Renal pelvis (tissue), 4 donors: ENCODE data around the gene TOMM5. TPM values are rescaled to one million over a fixed set of nuclear protein-coding genes. Genes with fewer than 3 reads are reported as not detected.
"Not testable (repeated sequence)": the region's sequence is repeated elsewhere in the genome, so short reads cannot be mapped to it uniquely, and the experiment has no call there.

Source experiments
- DNase-seq: peaks from one replicate; pipeline ENCODE4 v3.0.0-alpha.2; 2013
- polyA plus RNA-seq, 3 donors: library from polyadenylated mRNA; unstranded; fragments of 120-200 nt; gene quantifications; one replicate each; pipeline ENCODE4 v1.2.1, GENCODE V29; 2013; ENCODE audit not compliant: insufficient read length in 3 of 3

TOMM5 gene
- polyA plus RNA-seq, 3 donors: 110 to 128 (median 112) TPM

DNA sequence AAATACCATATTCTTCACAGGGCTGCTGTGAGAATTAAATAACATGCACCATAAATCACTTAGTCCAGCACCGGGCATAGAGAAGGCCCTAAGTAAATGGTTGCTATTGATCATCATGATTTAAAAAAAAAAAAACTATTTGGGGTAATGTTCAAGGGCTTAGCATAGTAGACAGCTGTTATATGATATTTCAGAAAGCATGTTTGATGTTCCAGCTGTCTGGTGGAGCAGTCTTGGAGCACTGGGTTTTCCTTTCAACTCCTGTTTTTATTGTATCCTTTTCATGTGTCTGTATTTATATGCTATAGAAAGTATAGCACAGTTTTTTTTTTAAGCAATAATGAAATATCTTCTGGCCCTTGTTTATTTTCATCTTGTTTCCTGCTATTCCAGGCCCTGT is 28.0 kb upstream of the TOMM5 start:
- no peak for DNase-seq

DNA sequence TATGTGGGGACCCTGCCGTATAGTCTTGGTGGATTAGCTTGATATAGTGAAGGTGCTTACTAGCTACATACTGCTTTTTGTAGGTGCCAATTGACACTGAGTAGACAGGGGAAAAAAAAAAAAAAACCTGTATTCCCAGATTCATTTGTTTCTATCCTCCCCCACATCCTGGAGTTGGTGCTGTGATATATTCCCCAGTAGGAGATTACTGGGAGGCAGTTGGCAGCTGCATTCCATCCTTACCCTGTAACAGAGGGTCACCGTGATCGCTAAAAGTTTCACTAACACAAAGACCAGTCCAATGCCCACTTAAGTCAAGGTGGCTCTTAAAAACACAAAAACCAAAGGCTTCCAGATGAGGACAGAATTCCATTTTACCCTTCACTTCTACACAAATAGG is 27.4 kb upstream of the TOMM5 start:
- peak; percentile 14 for DNase-seq

DNA sequence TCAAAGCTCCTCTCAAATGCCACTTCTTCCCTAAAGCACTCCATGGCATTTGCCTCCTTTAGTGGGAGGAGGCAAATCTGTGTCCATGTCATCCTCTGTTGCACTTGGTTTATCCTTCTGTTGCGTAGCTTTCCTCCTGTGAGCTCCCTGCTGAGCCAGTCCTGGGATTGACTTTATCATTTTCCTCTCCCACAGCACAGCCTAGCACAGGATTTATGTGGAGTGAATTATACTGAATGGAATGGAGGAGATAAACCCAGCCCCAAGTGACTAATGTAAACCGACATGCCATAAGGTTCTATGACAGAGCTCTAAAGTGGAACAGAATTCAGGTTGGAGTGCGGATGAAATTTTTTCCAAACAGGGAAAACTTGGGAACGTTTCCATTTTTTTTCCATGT is 26.4 kb upstream of the TOMM5 start:
- DNase-seq: no peak

DNA sequence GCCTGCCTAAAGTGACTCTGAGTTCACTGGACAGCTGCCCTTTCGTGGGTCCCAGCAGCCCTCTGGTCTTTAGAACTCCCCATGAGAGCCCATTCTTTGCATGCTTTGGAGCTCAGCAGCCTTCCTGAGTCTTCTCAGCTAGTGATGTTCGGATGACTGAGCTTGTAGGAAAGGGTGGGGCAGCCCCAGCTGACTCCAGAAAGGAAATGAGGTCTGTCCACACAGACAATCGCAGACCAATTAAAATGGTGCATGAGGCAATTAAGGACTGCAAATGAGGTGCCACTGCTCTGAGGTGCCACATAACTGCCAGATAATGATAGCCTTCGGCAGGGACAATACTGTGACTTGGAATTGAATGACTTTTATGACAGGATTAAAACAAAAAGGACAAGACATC is 25.4 kb upstream of the TOMM5 start:
- no peak for DNase-seq

DNA sequence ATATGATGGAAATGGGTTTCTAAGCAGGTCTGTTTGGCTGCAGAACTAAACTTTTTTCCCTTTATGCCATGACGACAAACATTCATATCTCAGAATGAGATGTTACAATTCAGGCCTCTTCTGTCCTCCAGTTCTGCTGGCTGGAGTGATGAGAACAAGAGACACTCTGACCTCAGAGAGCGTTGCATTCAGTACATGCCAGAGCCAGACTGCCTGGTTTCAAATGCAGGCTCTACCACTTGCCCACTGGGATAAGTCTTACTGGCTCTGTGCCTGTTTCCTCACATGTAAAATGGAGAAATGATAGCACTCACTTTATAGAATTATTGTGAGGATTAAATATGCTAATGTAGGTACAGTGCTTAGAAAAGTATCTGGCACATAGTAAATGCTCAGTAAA is 24.8 kb upstream of the TOMM5 start:
- DNase-seq: no peak

DNA sequence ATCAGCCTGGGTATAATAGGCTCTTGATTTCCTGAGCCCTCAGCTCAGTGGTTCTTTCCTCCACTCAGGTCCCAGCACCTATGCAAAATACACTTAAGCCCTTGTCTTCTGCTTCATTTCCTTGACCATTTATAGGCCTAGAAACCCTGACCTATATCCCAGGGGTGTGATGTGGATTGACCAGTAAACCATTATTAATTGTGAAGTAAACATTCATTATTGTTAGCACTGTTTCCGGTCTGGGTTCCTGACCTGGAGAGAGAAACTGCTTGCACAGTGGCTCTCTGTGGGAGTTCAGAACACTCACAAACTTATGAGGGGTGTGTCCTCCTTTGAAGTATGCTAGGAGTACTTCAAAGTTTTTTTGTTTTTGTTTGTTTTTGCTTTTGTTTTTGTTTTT is 19.6 kb upstream of the TOMM5 start:
- no peak for DNase-seq

DNA sequence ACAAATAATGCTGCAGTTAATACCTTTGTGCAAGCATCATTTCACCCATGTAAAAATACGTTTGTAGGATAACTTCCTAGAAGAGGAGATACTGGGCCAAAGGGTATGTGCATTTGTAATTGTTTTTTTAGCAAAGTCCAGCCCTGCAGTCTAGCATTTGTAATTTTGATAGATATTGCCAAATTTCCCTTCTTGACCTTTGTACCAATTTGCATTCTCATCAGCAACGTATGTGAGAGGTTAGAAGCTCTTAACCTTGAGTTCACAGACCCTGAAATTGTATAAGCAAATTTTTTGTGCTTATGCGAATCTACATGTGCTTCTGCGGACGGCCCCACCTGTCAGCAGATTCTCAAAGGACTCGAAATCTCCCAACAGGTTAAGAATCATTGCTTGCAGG is 18.6 kb upstream of the TOMM5 start:
- no peak for DNase-seq

DNA sequence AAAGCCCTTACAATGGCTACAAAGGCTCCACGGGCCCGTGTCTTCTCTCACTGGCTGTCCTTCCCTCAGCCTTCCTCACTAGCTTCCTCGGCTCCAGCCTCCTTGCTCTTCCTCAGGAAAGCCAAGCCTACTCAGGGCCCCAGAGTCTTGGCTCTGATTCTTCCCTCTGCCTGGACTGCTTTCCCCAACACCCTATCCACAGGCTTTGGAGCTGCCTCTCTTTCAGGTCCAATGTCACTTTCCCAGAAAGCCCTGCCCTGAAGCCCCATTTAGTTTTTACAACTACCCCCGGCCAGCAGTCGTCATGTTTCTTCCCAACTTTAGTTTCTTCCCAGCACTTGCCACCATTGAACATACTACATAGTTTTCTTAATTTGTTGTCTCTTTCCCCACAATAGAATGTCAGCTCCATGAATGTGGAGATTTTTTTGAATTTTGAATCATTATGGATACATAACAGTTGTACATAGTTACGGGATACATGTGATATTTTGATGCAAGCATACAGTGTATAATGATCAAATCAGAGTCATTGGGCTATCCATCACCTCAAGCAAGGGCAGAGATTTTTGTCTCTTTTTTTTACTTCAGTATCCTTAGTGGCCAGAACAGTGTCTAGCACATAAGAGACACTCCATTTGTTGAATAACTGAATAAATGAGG is 17.5 kb upstream of the TOMM5 start:
- no peak for DNase-seq

DNA sequence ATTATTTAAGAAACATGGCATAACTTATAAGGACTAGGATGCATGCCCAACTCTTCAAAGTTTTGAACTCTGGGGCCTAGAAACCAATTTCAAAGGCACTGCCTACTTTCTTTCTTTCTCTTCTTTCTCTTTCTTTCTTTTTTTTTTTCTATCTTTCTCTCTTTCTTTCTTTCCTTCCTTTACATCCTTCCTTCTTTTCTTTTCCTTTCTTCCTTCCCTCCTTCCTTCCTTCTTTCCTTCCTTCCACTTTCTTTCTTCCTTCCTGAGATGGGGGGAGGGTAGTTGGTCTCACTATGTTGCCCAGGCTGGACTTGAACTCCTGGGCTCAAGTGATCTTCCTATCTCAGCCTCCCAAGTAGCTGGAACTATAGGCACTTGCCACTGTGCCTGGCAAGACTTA is 15.9 kb upstream of the TOMM5 start:
- DNase-seq: no peak

DNA sequence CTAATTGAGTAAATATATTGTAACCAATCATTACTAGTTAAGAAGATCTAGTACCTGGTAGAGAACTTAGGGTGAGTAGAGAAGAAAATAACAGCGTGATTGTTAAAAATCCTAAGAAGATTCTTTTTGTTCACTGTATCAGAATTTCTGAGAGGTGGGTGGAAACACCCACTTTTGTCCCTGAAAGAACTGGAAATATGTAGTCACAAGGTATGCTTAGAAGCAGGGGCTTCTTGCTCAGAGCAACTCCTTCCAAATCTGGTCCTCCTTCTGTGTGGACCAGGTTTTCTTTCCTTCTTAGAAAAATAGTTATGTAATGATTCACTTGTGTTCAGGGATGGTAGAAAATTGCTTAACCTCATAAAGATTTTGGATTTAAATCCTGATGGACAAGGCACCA is 11.9 kb upstream of the TOMM5 start:
- DNase-seq: no peak

DNA sequence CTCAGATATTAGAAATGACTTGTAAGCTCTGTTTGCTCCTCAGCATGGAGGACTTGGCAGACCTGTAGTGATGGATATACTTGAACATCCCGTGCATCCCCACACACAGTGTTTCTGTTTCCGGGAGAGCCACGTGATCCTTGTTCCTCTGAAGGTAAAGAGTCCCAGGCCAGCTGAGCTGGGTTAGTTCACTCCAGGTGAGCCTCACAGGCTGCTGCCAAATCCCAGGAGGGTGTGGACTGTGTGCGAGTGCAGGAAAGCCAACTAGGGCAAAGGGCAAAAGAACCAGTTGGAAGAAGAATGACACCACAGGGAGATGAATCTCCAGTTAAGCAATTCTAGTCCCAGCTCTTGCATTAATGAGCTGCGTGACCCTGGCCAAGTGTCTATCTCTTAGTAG is 10.4 kb upstream of the TOMM5 start:
- DNase-seq: no peak

DNA sequence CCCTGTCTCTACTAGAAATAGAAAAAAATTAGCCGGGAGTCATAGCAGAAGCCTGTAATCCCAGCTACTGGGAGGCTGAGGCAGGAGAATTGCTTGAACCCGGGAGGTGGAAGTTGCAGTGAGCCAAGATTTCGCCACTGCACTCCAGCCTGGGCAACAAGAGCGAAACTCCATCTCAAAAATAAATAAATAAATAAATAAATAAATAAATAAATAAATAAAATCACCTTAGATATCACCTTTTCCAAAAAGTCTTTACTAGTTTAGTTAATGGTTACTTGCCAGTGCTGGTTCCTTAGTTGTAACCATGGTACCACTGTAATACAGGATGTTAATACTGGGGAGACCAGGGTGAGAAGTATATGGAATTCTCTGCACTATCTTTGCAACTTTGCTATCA is 9.7 kb upstream of the TOMM5 start:
- not testable (repeated sequence) for DNase-seq

DNA sequence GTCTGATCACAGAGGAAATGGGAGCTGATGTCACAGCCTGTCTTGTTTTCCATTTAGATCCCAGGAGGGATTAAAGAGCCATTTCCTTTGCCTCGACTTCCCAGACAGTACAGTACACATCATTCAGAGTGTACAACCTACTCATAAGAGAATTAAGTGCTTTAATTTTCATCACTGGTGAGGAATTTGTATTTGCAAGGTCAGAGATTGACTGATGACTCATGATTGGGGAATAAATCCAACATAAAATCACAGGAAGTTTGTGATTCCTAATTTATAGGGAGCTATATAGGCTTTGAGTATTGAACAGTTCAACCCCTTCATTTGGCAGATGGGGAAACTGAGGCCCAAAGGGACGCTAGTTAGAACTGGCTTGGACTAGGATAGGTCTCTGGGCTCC is 4.1 kb upstream of the TOMM5 start:
- DNase-seq: no peak

DNA sequence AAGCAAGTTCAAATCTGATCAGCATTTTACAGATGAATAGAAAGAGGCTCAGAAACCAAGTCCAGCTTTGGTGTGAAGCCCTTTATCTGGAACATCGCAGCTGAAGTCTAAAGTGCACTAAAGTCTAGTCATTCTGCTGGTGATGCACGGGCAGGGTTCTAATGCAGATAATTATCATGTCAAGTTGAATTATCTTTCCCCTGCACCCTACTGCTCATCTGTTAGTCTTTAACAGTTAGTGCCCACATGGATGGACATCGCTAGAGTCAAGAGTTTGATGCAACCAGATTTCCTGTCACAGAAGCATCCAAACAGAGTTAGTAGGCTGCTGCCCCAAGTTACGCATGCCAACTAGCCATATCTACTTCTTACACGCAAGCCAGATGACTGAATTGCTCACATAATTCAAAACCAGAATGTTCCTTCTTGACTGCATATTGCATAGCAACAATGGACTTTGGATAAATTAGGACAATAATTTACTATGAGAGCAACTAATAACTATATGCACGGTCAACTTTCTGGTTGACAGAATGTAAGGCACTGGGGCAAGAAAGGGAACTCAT is 1.6 kb upstream of the TOMM5 start:
- no peak for DNase-seq

DNA sequence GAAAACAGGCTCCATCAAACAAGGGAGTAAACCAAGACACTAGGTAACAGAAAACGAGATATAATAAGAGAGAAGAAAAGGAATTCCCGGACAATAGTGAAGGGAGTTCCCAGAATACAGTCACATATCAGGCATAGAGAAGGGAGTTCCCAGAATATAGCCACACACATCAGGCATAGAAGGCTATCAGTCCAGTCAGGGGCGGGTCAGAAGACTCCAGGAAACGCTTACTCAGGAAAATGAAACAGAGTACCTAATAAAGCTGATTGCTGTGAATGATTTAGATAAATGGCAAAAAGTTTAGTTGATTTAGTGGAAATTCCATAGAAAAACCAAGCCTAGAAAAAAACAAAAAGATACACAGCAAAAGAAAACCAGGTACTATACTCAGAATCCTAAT is 4.9 kb downstream of the TOMM5 start:
- no peak for DNase-seq

DNA sequence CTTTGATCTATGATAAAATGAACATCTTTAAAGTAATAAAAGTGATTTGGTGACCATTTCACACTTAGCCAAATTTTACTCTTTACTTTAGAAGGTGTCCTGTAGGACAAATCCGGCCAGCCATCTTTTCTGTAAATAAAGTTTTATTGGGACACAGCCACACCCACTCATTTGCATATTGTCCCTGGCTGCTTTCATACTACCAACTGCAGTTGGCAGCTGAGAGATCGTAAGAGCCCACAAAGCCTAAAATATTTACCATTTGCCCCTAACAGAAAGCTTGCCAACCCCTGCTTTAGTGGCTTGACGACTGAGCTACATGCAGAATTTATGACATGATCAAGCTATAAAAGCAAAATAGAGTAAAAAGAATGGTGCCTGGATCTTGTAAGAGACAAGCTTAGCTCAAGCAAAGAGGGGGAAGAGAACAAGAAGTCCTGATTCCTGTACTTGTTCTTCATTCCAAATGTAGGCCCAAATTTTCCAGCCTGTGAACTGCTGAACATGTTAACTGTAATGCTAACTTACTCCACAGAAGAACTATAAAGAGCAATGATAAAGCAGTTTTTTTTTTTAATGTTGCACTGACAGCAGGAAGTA is 8.8 kb downstream of the TOMM5 start:
- no peak for DNase-seq

DNA sequence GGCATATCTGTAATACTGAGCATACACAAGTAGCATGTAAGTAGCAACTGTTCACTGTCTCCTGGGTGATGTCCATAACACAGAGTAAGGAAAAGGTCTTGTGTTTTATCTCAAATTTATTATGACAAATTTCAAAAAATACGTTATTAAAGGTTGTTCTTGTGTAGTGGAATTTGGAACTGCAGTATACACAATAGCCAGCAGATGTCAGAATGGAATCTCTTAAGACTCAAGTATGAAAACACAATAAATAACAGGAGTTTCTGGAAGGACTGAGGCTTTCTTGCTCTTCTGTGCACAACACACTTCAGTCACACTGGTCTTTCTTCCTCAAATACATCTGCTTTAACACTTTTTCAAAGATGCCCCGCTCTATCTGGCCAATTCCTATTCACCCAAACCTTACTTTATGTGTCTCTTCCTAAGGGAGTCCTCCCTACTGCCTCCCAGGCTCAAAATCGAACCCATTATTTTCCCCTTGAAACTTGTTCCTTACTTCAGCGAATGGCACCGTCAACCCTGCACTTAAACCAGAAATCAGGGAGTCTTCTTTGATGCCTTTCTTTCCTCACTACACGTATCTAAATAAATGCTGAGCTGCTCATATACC is 9.7 kb downstream of the TOMM5 start:
- no peak for DNase-seq

DNA sequence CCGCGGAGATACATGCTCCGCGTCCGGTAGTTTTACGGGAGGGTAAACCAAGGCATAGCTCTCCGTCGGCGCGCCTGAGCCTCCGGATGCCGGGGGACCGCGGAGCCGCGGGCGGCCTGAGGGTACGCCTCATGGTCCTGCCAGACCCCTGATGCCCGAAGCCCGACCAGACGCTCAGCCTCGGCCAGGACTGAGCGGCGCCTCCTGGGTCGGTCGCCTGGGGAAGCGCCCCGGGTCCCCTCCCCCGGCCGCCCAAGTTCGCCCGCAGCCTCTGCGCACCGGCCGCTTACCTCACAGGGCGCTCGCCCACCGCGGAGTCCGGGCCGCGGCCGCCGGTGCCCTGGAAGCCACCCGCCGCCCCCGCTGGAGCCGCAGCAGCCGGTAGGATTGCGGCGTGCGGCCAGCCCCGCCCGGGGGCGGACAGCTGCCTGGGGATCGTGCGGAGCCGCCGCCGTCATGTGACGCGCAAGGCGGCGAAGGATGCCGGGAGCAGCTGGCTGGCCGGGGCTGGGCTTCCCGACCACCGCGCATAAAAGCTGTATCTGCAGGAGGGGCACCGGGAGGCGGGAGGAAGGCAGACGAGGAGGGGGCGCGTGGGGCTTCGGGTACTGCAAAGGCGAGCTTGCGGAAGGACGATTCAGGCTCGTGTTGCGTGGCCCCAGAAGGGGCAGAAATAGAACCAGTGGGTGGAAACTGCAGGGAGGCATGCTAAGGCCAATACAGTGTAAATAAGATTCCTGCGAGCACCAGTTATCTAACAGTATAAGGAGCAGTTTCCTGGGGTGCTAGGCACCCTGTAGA is 16.3 kb downstream of the TOMM5 start, which contains the start of gene FBXO10:
FBXO10 (minus strand) TSS at position 460 of the 801 bp plus-strand sequence. CDS start 34,612 bp downstream, outside the sequence.
- peak; percentile 77 for DNase-seq

DNA sequence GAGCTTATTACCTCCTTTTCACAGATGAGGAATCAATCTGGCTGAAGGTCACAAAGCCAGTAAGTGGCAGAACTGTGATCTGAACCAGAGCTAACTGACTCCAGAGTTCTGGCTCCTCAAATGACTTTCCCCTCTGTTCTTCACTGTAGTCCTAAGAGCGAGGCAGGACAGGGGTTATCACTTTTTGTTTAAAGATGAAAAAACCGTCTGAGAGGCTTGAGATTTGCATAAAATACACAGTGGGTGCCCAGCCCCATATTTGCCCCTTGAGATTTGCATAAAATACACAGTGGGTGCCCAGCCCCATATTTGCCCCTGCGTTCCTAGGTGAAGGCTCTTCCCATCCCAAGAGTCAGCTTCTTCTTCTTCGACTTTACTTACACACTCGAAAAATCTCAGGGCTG is 16.9 kb downstream of the TOMM5 start:
- DNase-seq: no peak

DNA sequence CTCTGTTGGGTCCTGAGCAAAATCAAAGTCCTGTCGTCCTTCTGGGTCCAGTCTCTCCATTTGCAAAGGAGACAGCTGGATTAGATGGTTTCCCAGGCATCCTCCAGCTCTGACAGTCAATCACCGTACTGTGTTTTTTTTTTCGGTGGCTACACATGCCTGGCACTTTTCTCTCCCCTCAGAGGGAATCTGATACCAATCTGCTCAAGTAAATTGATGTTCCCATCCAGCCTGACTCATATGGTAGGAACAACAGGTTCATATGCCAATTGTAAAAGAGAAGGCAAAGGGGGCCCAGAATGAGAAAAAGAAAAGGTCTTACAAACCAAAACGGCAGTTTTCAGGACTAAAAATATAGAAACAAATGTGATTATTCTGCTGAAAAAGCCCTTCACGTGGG is 17.4 kb downstream of the TOMM5 start:
- DNase-seq: no peak

DNA sequence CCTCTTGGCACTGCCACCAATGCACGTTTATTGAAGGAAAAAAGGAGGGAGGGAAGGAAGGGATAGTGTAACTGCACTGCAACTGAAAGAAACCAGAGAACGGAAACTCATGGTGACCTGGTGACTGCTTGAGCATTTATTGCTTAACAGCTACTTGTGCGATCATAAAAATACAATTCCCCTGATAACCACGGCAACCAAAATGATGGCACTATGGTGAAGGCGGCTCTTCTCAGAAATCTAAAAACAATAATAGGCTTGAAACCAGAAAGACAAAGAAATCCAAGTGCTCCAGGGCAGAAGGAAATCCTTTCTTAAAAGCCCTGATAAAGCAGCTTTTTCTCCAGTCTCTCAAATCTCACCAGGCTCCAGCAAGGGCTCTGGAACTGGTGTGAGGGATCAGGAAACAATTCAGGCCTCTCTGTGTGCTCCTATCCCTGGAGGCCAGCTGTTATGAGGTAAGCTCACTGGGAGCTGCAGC is 18.1 kb downstream of the TOMM5 start:
- peak; percentile 48 for DNase-seq

DNA sequence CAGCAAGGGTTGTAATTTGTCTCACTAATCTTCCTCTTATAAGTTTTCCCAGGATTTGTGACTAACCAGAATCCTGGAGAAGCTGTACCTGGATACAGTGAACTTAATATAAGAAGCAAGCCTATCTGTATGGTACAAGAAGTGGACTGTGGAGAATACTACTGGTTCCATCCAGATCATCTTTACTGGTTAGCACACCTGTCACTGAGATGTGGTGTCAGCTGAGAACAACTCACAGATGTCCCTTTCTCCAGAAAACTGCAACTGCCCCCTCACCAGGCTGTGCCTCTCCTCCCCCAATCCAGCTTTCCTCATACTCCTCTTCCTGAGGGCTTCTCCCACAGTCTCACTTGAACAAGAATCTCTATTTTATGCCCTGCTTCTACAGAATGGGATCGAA is 21.1 kb downstream of the TOMM5 start:
- DNase-seq: no peak
